A673 (cell line): ENCODE measurements around the gene CETN2. TPM values are rescaled to one million over a fixed set of nuclear protein-coding genes. Genes with fewer than 3 reads are reported as not detected.
A peak's percentile ranks its signal among the peaks of the same experiment; 100 is the strongest.
"Not testable (repeated sequence)": the region's sequence is repeated elsewhere in the genome, so short reads cannot be mapped to it uniquely, and the experiment has no call there.

Source experiments
- BruUV-seq: library from RNA; stranded (reverse); fragments of 400-500 nt; replicated peaks from 2 replicates; lab custom pipeline; 2021; lab: Mats Ljungman, UMichigan
- CTCF ChIA-PET: fragments of 300-600 bp; sonication (Branson Sonifier 250); formaldehyde crosslinking; loops from one replicate; lab custom pipeline; 2022; ENCODE audit warnings: antibody characterized with exemption; lab: Charles Lee
- POLR2A ChIA-PET: fragments of 300-600 bp; sonication (Branson Sonifier 250); formaldehyde crosslinking; loops from one replicate; lab custom pipeline; 2022; ENCODE audit warnings: antibody characterized with exemption; ENCODE audit not compliant: low non-redundant PET; lab: Charles Lee
- DNase-seq: peaks from one replicate; pipeline ENCODE4 v3.0.0-alpha.2; 2015; ENCODE audit warnings: low spot score
- H3K27ac ChIP-seq: fragments of 200-600 bp; sonication (generic); 2 replicates; pipeline ENCODE4 v1.5.1; 2016; ENCODE audit warnings: mixed run types, low read depth, mild to moderate bottlenecking, mixed read lengths, antibody characterized with exemption, low read length; ENCODE audit not compliant: poor library complexity, severe bottlenecking
- H3K27me3 ChIP-seq: fragments of 200-600 bp; sonication (generic); replicated peaks from 2 replicates; pipeline ENCODE4 v1.6.1; 2017; ENCODE audit warnings: mixed run types, low read depth, mild to moderate bottlenecking, mixed read lengths, antibody characterized with exemption, low read length; ENCODE audit not compliant: insufficient read depth, poor library complexity
- H3K36me3 ChIP-seq: fragments of 200-600 bp; sonication (generic); 2 replicates; pipeline ENCODE4 v1.6.1; 2016; ENCODE audit warnings: mixed run types, mild to moderate bottlenecking, mixed read lengths, antibody characterized with exemption, low read length; ENCODE audit not compliant: insufficient read depth, poor library complexity, severe bottlenecking
- H3K4me1 ChIP-seq: fragments of 200-600 bp; sonication (generic); 2 replicates; pipeline ENCODE4 v1.6.1; 2017; ENCODE audit warnings: mixed run types, mild to moderate bottlenecking, mixed read lengths, antibody characterized with exemption, low read length; ENCODE audit not compliant: insufficient read depth, poor library complexity, severe bottlenecking
- H3K4me3 ChIP-seq: fragments of 200-600 bp; sonication (generic); 2 replicates; pipeline ENCODE4 v1.5.1; 2016; ENCODE audit warnings: low read depth, mixed run types, mild to moderate bottlenecking, mixed read lengths, low read length; ENCODE audit not compliant: poor library complexity, severe bottlenecking
- H3K9me3 ChIP-seq: fragments of 200-600 bp; sonication (generic); 2 replicates; pipeline ENCODE4 v1.6.1; 2016; ENCODE audit warnings: mixed run types, low read depth, mild to moderate bottlenecking, mixed read lengths, antibody characterized with exemption, low read length; ENCODE audit not compliant: poor library complexity, severe bottlenecking
- EZH2 ChIP-seq: fragments of 200-600 bp; sonication (generic); IDR thresholded peaks from 2 replicates; pipeline ENCODE4 v1.6.1; 2017; ENCODE audit warnings: borderline replicate concordance, low read depth, mild to moderate bottlenecking, mixed read lengths, antibody characterized with exemption, low read length; ENCODE audit not compliant: poor library complexity, severe bottlenecking
- intact Hi-C: fragments of 100-400 bp; cut with micrococcal nuclease; formaldehyde crosslinking; loops from one replicate; pipeline ENCODE4 v1.10.0; 2022; ENCODE audit not compliant: unreplicated experiment
- total RNA-seq: library from RNA; stranded (reverse); gene quantifications from 2 replicates; pipeline ENCODE4 v1.2.3, GENCODE V29; 2021
- TF ChIP-seq, protein P1 (sequence below): fragments of 300-800, 200-600 bp; sonication (generic); conservative IDR thresholded peaks from 2 replicates; pipeline ENCODE4 v1.5.1; 2017; ENCODE audit warnings: low read depth, mild to moderate bottlenecking, antibody characterized with exemption, low read length, moderate library complexity, mixed read lengths

CETN2 gene
- total RNA-seq, 1 experiment from 2014 or later = 36.1 TPM

DNA sequence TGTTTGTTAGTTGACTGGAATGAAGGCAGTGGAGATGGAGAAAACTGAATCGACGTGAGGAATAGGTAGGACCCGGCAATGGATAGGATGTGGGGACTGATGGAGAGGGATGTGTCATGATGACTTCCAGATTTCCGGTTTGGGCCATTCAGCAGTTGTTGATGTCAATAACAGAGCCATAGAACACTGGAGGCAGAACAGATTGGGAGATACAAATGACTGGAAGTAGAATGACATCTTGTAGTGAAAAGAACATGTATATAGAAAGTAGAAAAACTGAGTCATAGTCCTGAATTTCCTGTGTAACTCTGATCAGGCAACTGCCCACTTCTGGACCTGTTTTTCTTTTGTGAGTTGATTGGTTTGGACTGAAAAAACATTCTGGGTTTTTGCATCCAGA is 24.5 kb downstream of the CETN2 start:
- Histone ChIP-seq H3K9me3 (no peaks in the 10 kb centered on the region), H3K4me3 (no peak overlapping the region), H3K4me1 (no peaks in the 10 kb centered on the region), H3K27me3 (peaks cover 38% of the 10 kb centered on the region), H3K27ac (no peak overlapping the region), H3K36me3 (no peaks in the 10 kb centered on the region)
- no peak for TF ChIP-seq EZH2
- TF ChIP-seq, protein P1, sequence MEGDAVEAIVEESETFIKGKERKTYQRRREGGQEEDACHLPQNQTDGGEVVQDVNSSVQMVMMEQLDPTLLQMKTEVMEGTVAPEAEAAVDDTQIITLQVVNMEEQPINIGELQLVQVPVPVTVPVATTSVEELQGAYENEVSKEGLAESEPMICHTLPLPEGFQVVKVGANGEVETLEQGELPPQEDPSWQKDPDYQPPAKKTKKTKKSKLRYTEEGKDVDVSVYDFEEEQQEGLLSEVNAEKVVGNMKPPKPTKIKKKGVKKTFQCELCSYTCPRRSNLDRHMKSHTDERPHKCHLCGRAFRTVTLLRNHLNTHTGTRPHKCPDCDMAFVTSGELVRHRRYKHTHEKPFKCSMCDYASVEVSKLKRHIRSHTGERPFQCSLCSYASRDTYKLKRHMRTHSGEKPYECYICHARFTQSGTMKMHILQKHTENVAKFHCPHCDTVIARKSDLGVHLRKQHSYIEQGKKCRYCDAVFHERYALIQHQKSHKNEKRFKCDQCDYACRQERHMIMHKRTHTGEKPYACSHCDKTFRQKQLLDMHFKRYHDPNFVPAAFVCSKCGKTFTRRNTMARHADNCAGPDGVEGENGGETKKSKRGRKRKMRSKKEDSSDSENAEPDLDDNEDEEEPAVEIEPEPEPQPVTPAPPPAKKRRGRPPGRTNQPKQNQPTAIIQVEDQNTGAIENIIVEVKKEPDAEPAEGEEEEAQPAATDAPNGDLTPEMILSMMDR = no peak
- POLR2A ChIA-PET = no interaction called here
- CTCF ChIA-PET = no interaction called here
- intact Hi-C loops = no loop called here
- peak; percentile 9 for DNase-seq
- no TSS peak for BruUV-seq

DNA sequence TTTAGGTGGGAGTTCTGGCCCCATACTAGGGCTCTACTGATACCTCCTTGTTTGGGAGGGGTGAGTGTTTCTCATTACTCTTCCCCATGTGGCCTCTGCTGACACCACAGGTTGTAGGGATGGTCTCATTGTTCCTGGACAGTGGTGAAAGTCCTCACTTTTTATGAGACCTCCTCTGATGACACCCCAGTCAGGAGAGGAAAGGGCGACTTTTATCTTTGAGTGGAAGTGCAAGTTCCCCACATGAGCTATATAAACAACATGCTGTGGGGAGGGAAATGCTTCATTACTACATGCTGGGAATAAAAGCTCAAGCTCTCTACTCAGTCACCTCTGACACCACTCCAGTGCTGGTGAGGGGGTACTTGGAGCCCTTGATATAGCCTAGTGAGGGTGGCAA is 31.6 kb downstream of the CETN2 start:
- POLR2A ChIA-PET = no interaction called here
- intact Hi-C loops = no loop called here

GRCh38 chrX:152787062-152787461 is 43.5 kb downstream of the CETN2 start:
- BruUV-seq, H3K4me1 ChIP-seq, CTCF ChIA-PET, DNase-seq, intact Hi-C loops, POLR2A ChIA-PET, H3K36me3 ChIP-seq, H3K9me3 ChIP-seq, H3K4me3 ChIP-seq, H3K27me3 ChIP-seq, H3K27ac ChIP-seq: not testable (repeated sequence)

More for the DNA sequence above, 31.6 kb downstream of the CETN2 start:
- Histone ChIP-seq H3K4me3 (no peak overlapping the region), H3K4me1 (no peaks in the 10 kb centered on the region), H3K27me3 (peaks cover 60% of the 10 kb centered on the region), H3K27ac (no peak overlapping the region), H3K9me3 (no peaks in the 10 kb centered on the region), H3K36me3 (no peaks in the 10 kb centered on the region)
- BruUV-seq = no TSS peak
- DNase-seq = no peak
- TF ChIP-seq EZH2 = no peak
- TF ChIP-seq, protein P1 = no peak
- CTCF ChIA-PET = no interaction called here

Other genes with a start within 250 kb of the CETN2 start
- not detected in 2 replicates for gene GABRQ, start 192.9 kb downstream of the CETN2 start, total RNA-seq
- gene MAGEA3, start 132.0 kb downstream of the CETN2 start, total RNA-seq = not detected in 2 replicates
- not detected in 2 replicates for gene CSAG2, start 121.5 kb downstream of the CETN2 start, total RNA-seq
- gene MAGEA2B, start 116.1 kb downstream of the CETN2 start, total RNA-seq = not detected in 2 replicates
- not detected in 2 replicates for gene CSAG1, start 97.0 kb downstream of the CETN2 start, total RNA-seq
- not detected in 2 replicates for gene MAGEA12, start 97.0 kb downstream of the CETN2 start, total RNA-seq
- not detected in 2 replicates for gene MAGEA2, start 76.9 kb downstream of the CETN2 start, total RNA-seq
- not detected in 2 replicates for gene CSAG3, start 71.5 kb downstream of the CETN2 start, total RNA-seq
- gene MAGEA6, start 61.1 kb downstream of the CETN2 start, total RNA-seq = not detected in 2 replicates
- gene NSDHL, start 306 bp upstream of the CETN2 start, total RNA-seq = 44.4 and 52.0 TPM in 2 replicates
- 2.1 and 2.2 TPM in 2 replicates for gene ZNF185, start 67.3 kb upstream of the CETN2 start, total RNA-seq
- gene PNMA5, start 163.4 kb upstream of the CETN2 start, total RNA-seq = not detected in 2 replicates
- 0.90 and 1.7 TPM in 2 replicates for gene PNMA3, start 225.7 kb upstream of the CETN2 start, total RNA-seq
- gene PNMA6A, start 241.7 kb upstream of the CETN2 start, total RNA-seq = 6.3 and 7.0 TPM in 2 replicates